ENCODE results near the gene STK31. TPM values are rescaled to one million over a fixed set of nuclear protein-coding genes. Genes with fewer than 3 reads are reported as not detected.
"Not testable (repeated sequence)": the region's sequence is repeated elsewhere in the genome, so short reads cannot be mapped to it uniquely, and the experiment has no call there.

The STK31 gene
- total RNA-seq, 4 donors from 2014 or later, result under 0.01 to 1.1 (median 0.43) TPM

- WGBS, result 100% methylated on average over 1 of the region's 1 CpG
These were observed 94.7 kb downstream of the STK31 start for GRCh38 chr7:23804707-23805106.

GRCh38 chr7:23808421-23808820 lies 98.4 kb downstream of the STK31 start:
- no peak for TF ChIP-seq EP300 (IDR thresholded peaks at IDR 0.05)
- no peak for TF ChIP-seq POLR2A (IDR thresholded peaks at IDR 0.05; ENCODE audit: low read depth)
- no peak for TF ChIP-seq CTCF (IDR thresholded peaks at IDR 0.05)
- no peak for TF ChIP-seq POLR2AphosphoS5 (IDR thresholded peaks at IDR 0.05)
- intact Hi-C loops (cut with DNase I), result no loop called here
- Histone ChIP-seq H3K4me3 (no peak overlapping the region), H3K4me1 (no peaks in the 10 kb centered on the region), H3K27ac (replicated peaks in 1 of 4) (no peak overlapping the region), H3K36me3 (no peaks in the 10 kb centered on the region), H3K9me3 (peaks cover 0 to 10% (median 4%) of the 10 kb centered on the region in 4 donors), H3K27me3 (no peaks in the 10 kb centered on the region)
- WGBS, result 77% methylated on average over 3 of the region's 3 CpGs
- no peak for DNase-seq (ENCODE audit: extremely low spot score)

More at GRCh38 chr7:23804707-23805106, 94.7 kb downstream of the STK31 start:
- intact Hi-C loops (cut with DNase I), result no loop called here
- no peaks in the 10 kb centered on the region for H3K36me3 ChIP-seq
- H3K9me3 ChIP-seq, result peaks cover 0 to 7% (median 2%) of the 10 kb centered on the region in 4 donors
- no peak overlapping the region for H3K4me3 ChIP-seq
- no peaks in the 10 kb centered on the region for H3K4me1 ChIP-seq
- H3K27ac ChIP-seq (replicated peaks in 1 of 4), result no peak overlapping the region
- no peak for DNase-seq (ENCODE audit: extremely low spot score)
- TF ChIP-seq CTCF (IDR thresholded peaks at IDR 0.05), result no peak
- no peak for TF ChIP-seq EP300 (IDR thresholded peaks at IDR 0.05)
- no peaks in the 10 kb centered on the region for H3K27me3 ChIP-seq

GRCh38 chr7:23810099-23810498 lies 100.1 kb downstream of the STK31 start:
- DNase-seq (ENCODE audit: extremely low spot score), result no peak
- Histone ChIP-seq H3K9me3 (peaks cover 0 to 10% (median 4%) of the 10 kb centered on the region in 4 donors), H3K36me3 (no peaks in the 10 kb centered on the region), H3K27ac (replicated peaks in 1 of 4) (no peak overlapping the region), H3K4me1 (no peaks in the 10 kb centered on the region), H3K4me3 (no peak overlapping the region), H3K27me3 (no peaks in the 10 kb centered on the region)
- 85% methylated on average over 1 of the region's 1 CpG for WGBS
- TF ChIP-seq POLR2AphosphoS5 (IDR thresholded peaks at IDR 0.05) (no peak), POLR2A (IDR thresholded peaks at IDR 0.05; ENCODE audit: low read depth) (no peak), EP300 (IDR thresholded peaks at IDR 0.05) (no peak), CTCF (IDR thresholded peaks at IDR 0.05) (no peak)
- intact Hi-C loops (cut with DNase I), result no loop called here

- DNase-seq (ENCODE audit: extremely low spot score), result no peak
- Histone ChIP-seq H3K36me3 (no peaks in the 10 kb centered on the region), H3K27ac (replicated peaks in 1 of 4) (no peak overlapping the region), H3K4me3 (no peak overlapping the region), H3K9me3 (peaks cover 0 to 10% (median 4%) of the 10 kb centered on the region in 4 donors), H3K4me1 (no peaks in the 10 kb centered on the region), H3K27me3 (no peaks in the 10 kb centered on the region)
- WGBS, result 100% methylated on average over 1 of the region's 1 CpG
- intact Hi-C loops (cut with DNase I), result no loop called here
- TF ChIP-seq POLR2AphosphoS5 (IDR thresholded peaks at IDR 0.05) (no peak), POLR2A (IDR thresholded peaks at IDR 0.05; ENCODE audit: low read depth) (no peak), EP300 (IDR thresholded peaks at IDR 0.05) (no peak), CTCF (IDR thresholded peaks at IDR 0.05) (peak in 2 of 3 experiments; percentile 13 to 16)
These were observed 101.5 kb downstream of the STK31 start for GRCh38 chr7:23811540-23811939.

- peaks cover 0 to 23% (median 11%) of the 10 kb centered on the region in 4 donors for H3K9me3 ChIP-seq
- H3K27me3 ChIP-seq; H3K4me3 ChIP-seq; DNase-seq (ENCODE audit: extremely low spot score); intact Hi-C loops (cut with DNase I); H3K27ac ChIP-seq (replicated peaks in 1 of 4); H3K4me1 ChIP-seq; H3K36me3 ChIP-seq: not testable (repeated sequence)
- 95% methylated on average over 10 of the region's 10 CpGs for WGBS
These were observed 118.1 kb downstream of the STK31 start for GRCh38 chr7:23828125-23828524.

GRCh38 chr7:23832733-23833132 lies 122.7 kb downstream of the STK31 start:
- H3K27me3 ChIP-seq; H3K4me3 ChIP-seq; H3K4me1 ChIP-seq; DNase-seq (ENCODE audit: extremely low spot score); H3K27ac ChIP-seq (replicated peaks in 1 of 4); intact Hi-C loops (cut with DNase I); H3K36me3 ChIP-seq: not testable (repeated sequence)
- peaks cover 0 to 53% (median 26%) of the 10 kb centered on the region in 4 donors for H3K9me3 ChIP-seq
- 73% methylated on average over 4 of the region's 4 CpGs for WGBS

Measured in esophagus muscularis mucosa (tissue), 4 donors.